Stimulated activated CD8-positive, alpha-beta memory T cell treated with anti-CD3 and anti-CD28 coated beads, Interleukin-2, amount 100 ng/mL, for 1 hour (primary cell): ENCODE measurements around the gene JMJD4.

Experiments
- DNase-seq, 2 donors: peaks; one replicate each; pipeline ENCODE4 v3.0.0-alpha.2; 2020; ENCODE audit warnings: low read depth in 2 of 2

The JMJD4 gene

GRCh38 chr1:227734856-227735538, at the start of gene JMJD4, which contains the start of gene SNAP47:
Gene JMJD4, minus strand, starts transcription at chr1:227735302. Its CDS starts 29 bp downstream, at chr1:227735273.
Gene SNAP47, plus strand, starts transcription at chr1:227735435. Its CDS starts 12,302 bp downstream, at chr1:227747737.
- DNase-seq: peak; percentile 86 to 87

GRCh38 chr1:227782226-227782625, 47.1 kb upstream of the JMJD4 start:
- no peak for DNase-seq

GRCh38 chr1:227781314-227781930, 46.3 kb upstream of the JMJD4 start:
- no peak for DNase-seq

DNA sequence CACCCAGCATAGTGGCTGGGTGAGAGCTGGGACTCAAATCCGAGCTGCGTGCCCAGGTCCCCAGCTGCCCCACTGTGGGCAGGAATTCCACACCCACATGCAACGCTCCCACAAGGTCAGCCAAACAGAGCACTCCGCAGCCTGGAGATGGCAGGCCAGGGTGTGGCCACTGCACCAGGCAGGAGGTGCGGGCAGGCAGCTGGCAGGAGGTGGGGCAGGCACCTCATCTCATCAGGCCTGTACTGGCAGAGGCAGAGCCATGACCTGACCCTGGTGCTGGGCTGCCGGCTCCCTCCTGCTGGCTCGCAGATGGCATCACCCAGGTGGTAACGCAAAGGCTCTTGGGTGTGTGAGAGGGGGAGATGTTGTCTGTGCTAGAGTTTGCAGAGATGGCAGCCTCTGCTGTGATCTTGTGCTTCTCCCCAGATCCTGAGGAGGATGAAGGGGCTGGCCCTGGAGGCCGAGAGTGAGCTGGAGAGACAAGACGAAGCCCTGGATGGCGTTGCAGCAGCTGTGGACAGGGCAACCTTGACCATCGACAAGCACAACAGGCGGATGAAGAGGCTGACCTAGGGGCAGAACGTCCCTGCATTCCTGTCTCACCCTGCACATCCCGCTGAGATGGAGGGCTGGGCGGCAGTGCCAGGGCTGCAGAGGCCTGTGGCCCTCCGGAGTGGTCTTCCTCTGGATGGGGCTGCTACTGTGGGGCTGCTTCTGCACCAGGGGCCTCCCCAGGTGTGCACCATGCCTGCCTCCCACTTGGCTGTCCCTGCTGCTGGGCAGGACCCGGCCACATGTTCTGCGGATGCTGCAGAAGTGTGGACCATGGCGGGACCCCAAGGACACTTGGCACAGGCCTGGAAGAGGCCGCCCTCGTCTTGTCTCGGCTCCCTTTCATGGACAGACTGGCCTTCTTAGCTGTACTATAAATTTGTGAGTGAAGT, 45.3 kb upstream of the JMJD4 start:
- no peak for DNase-seq

DNA sequence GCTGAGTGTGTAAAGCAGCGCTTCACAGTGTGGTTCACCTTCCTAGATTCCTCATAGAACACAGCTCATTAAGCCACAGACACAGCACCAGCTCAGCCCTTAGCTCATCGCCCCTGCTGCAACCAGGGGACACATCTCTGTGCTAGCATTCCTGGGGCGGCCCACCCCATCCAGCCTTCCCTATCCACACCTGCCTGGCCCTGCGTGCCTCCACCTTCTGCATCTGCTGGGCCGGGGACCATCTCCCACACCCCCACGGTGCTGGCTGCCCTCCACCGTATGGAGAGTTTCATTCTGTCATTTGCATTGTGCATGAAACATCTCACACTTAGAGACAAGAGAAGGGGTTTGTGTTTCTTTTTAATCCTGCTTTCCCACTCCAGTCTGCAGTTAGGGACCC, 44.6 kb upstream of the JMJD4 start:
- no peak for DNase-seq

DNA sequence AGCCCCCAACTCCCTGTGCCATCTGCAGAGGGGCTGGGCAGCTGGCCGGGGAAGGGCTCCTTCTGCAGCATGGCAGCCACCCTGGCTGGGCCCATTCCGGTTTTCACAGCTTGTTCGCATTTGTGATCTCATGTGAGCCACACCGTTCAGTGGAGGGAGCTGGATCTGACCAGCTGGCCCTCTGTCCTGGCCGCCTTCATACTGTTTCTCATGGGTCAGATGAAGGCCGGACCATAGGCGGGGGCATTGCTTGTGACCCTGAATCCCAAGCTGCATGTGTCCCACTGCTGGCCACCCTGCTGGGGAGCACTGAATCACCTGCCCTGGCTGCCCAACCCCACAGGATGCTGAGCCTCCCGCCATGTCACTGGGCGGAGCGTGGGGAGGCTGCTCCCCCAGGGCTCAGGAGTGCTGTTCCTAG, 43.9 kb upstream of the JMJD4 start:
- DNase-seq: no peak

DNA sequence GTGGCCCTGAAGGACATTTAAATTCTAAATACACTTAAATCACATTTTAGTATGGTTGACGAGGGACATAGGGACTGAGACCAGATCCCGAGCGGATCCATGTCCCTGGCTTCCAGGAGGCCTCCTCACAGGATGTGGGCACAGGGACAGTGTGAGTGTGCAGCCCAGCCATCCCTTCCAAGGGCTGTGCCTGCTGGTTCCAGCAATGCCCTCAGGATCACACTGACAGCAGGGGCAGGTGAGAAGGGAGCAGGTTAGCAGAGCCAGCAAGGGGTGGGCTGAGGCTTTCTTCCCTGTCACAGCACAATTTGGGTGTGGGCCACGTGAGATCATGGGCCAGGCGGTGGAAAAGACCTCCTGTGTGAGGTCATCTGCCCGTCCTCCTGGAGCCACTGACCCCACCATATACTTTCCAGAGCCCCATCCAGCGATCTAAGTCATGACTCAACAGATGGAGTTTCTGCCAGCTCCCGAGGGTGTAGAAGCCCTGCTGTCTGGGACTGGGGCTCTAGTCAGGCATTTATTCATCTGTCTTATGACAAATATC, 43.4 kb upstream of the JMJD4 start:
- DNase-seq: no peak

DNA sequence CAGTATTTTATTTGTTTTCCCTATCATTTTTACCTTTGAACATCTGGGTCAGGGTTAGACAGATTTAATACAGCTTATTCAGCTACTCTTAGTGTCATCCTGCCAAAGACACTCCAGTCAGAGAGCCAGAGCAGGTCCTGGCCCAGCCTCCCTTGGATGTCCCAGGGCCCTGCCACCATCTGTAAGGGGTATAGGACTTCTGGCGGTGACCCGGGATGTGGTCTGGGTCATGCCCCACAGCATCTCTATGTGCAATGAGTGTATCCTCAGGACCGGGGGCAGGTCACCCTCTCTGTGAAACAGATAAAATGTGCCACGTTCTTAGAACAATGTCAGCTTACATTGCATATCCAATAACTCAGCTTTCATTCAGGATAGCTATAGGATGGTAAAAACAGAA, 42.5 kb upstream of the JMJD4 start:
- no peak for DNase-seq

- no peak for DNase-seq
Observed at GRCh38 chr1:227777156-227777555, 42.1 kb upstream of the JMJD4 start.

GRCh38 chr1:227776331-227776771, 41.2 kb upstream of the JMJD4 start:
- no peak for DNase-seq

GRCh38 chr1:227775841-227776240, 40.7 kb upstream of the JMJD4 start:
- no peak for DNase-seq

- DNase-seq: no peak
Observed at GRCh38 chr1:227774821-227775661, 39.9 kb upstream of the JMJD4 start.

DNA sequence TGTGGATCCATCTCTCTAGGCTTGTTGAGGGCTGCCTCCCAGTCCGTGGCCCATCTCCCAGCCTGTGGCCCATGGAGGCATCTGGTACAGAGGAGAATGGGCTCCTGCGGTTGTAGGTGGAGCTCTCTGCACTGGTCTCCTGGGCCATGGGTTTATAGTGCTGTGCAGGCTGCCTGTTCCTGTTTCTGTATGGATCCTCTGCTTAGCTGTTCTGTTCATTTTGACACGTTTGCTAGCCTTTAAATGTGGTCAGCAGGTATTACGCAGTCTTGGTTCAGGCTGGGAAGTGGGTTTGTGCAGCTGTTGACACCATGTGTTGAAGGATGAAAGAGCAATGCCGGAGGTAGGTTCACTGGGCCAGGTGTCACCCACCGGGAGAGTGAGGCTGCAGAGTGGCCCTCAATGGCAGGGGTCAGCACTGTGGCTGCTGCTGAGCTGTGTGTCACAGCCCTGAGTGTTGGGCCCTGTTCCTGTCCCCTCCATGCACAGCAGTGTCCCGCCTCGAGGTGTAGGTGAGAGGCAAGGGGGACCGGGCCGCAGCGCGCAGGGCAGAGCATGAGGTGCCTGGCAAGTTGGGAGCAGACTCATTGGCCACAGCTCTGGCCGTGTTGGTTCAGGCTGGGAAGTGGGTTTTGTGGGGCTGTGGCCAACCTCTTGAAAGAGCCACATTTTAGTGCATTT, 39.1 kb upstream of the JMJD4 start:
- no peak for DNase-seq

DNA sequence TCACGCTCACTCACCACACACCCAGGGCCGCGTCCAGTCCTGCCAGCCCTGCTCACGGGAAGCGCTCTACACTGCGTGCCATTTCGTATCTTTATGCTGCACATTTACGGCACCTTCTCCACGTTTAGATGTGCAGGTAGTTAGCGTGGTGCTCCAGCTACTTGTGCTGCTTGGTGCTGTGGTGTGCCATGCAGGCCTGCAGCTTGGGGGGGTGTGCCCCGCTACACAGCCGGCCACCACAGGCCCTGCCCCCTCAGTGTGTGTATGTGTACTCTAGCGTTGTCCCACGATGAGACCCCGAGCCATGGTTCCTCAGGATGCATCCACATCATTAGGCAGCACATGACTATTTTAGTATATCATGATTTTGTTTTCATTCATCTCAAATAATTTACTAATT, 38.5 kb upstream of the JMJD4 start:
- no peak for DNase-seq

DNA sequence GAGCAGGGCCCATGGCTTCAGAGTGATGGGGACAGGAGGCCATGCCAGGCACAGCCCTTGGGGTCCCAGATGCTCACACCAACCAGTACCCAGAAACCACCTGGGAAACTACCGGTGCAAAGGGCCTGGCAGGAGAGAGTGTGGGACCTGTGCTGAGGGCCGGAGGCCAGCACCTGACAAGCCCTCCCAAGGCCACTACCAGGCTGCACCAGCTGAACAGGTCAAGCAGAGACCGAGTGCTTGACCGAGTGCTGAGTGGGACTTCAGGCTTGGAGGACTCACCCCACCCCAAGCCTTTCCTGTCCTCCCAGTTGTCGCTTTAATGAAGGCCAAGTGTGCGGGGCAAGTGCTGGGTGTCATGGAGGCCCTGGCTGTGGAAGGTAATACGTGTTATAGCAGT, 36.7 kb upstream of the JMJD4 start:
- DNase-seq: no peak

DNA sequence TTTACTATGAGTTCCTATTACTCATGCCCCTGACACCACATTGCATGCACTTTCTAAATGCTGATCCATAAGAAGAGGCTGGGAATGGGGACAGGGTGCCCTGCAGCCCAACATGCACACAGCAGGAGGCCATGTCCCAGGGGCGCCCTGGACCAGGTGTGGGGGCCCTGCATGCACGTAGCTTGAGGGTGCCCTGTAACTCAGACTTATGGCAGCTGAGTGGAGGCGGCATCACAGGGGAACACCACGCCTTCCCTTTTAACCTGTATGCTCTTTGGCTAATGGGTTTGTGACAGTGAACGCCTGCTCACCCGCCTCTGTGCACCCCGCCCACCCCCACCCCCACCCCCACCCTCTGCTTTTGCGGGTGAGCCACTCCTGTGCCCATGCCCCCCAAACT, 36.2 kb upstream of the JMJD4 start:
- no peak for DNase-seq

- no peak for DNase-seq
Observed at GRCh38 chr1:227770812-227771211, 35.7 kb upstream of the JMJD4 start.

DNA sequence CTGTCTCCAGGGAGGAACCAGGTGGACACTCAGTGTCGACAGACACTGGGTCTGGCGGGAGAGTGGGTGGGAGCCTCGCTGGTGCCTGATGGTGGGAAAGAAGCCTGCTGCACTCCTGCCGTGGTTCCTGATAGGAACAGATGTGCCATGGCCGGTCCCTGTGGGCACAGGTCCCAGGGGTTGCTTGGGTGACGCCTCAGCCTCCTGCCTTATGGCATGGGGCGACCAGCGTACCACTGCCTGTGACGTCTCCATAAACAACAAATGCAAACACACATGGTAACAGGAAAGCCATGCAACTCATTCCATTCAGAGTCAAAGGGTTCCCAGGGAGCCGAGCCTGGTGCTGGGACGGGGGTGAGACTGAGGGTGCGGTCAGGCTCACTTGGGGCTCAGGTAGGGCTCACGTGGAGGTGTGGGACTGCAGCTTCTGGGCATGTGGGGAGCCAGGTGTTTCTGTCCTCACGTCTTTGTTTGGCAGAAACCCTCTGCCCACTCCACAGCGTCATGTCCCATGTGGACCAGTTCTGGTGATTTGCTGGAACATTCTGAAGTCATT, 34.9 kb upstream of the JMJD4 start:
- no peak for DNase-seq

- DNase-seq: no peak
Observed at GRCh38 chr1:227769047-227769935, 34.2 kb upstream of the JMJD4 start.
